ENCODE measurements around the gene EPSTI1. TPM values are rescaled to one million over a fixed set of nuclear protein-coding genes. Genes with fewer than 3 reads are reported as not detected.

Gene EPSTI1
- total and polyA plus RNA-seq, 9 donors = 1.5 to 20.8 (median 5.4) TPM

DNA sequence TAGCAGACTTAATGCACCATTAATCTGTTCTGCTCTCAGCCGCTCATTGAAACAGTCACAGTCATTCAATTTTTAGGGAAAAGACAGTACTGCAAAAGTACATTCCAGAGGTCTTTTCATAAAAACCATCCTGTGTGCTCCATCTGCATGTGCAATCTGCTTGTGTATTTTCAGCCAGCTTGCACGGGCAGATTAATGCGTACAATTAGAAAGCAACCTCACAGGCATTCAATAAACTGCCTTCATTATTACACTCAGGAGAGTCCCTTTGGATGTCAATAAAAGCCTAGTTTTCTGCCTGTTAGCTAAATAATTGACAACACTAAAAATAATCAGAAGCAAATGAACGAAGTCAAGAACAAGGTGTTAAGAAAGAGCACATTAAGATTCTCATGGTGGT lies 41.9 kb downstream of the EPSTI1 start:
- WGBS, 3 donors = 58 to 74% (median 69%) methylated on average over 4 of the region's 4 CpGs
- no peak overlapping the region for H3K27ac ChIP-seq
- H3K4me1 ChIP-seq (ENCODE audit: insufficient read depth) = no peaks in the 10 kb centered on the region
- TF ChIP-seq POLR2A (IDR thresholded peaks at IDR 0.05) (no peak), EP300 (IDR thresholded peaks at IDR 0.05) (no peak)
- TF ChIP-seq, protein P1, sequence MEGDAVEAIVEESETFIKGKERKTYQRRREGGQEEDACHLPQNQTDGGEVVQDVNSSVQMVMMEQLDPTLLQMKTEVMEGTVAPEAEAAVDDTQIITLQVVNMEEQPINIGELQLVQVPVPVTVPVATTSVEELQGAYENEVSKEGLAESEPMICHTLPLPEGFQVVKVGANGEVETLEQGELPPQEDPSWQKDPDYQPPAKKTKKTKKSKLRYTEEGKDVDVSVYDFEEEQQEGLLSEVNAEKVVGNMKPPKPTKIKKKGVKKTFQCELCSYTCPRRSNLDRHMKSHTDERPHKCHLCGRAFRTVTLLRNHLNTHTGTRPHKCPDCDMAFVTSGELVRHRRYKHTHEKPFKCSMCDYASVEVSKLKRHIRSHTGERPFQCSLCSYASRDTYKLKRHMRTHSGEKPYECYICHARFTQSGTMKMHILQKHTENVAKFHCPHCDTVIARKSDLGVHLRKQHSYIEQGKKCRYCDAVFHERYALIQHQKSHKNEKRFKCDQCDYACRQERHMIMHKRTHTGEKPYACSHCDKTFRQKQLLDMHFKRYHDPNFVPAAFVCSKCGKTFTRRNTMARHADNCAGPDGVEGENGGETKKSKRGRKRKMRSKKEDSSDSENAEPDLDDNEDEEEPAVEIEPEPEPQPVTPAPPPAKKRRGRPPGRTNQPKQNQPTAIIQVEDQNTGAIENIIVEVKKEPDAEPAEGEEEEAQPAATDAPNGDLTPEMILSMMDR (IDR thresholded peaks at IDR 0.05) = no peak
- H3K36me3 ChIP-seq = no peaks in the 10 kb centered on the region
- H3K9me3 ChIP-seq = no peaks in the 10 kb centered on the region
- H3K27me3 ChIP-seq = no peaks in the 10 kb centered on the region
- H3K4me3 ChIP-seq = no peak overlapping the region
- no peak for DNase-seq
- intact Hi-C loops (cut with DNase I) = no loop called here

DNA sequence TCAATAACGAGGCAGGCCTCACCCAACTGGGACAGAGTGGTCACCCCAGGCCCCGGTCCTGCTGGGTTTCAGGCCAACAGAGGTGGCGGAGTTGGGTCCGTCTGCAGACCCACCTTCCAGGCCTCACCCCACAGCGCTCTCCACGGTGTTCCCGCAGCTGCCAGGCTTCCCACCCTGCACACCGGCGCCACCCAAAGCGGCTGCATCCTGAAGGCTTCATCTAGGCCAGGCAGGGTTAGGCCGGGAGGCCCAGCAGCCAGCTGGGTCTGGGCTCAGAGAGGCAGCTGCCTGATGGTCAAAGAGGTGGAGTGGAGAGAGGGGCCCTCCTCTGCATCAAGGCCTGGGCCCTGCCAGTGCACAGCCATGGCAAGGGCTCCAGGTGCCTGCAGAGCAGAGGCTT lies 44.1 kb downstream of the EPSTI1 start:
- WGBS, 3 donors = 92 to 97% (median 95%) methylated on average over 11 of the region's 11 CpGs
- no peak for DNase-seq
- H3K27ac ChIP-seq = no peak overlapping the region
- no peaks in the 10 kb centered on the region for H3K4me1 ChIP-seq (ENCODE audit: insufficient read depth)
- H3K36me3 ChIP-seq = no peaks in the 10 kb centered on the region
- H3K4me3 ChIP-seq = no peak overlapping the region
- TF ChIP-seq, protein P1 (IDR thresholded peaks at IDR 0.05) = no peak
- TF ChIP-seq EP300 (IDR thresholded peaks at IDR 0.05) = no peak
- TF ChIP-seq POLR2A (IDR thresholded peaks at IDR 0.05) = no peak
- no peaks in the 10 kb centered on the region for H3K27me3 ChIP-seq
- intact Hi-C loops (cut with DNase I) = no loop called here
- H3K9me3 ChIP-seq = no peaks in the 10 kb centered on the region

DNA sequence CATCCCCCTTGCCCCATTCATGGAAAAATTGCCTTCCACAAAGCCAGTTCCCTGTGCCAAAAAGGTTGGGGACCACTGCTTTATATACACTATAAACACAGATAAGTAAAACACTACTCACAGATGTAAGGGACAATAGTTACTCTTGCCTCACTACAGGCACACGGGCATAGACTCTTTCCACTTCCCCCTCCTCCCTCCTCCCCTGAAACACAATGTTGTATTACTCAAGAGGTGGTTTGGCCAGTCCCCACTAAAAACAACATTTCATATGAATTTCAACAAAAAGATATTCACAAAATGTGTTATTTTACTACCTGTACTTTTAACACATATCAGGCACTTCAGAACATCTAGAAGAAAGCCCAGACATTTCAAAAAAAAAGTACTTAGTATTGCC lies 45.1 kb downstream of the EPSTI1 start:
- no peak for TF ChIP-seq EP300 (IDR thresholded peaks at IDR 0.05)
- TF ChIP-seq, protein P1 (IDR thresholded peaks at IDR 0.05) = no peak
- no peak for TF ChIP-seq POLR2A (IDR thresholded peaks at IDR 0.05)
- no peaks in the 10 kb centered on the region for H3K36me3 ChIP-seq
- H3K4me3 ChIP-seq = no peak overlapping the region
- H3K9me3 ChIP-seq = no peaks in the 10 kb centered on the region
- DNase-seq = no peak
- no peak overlapping the region for H3K27ac ChIP-seq
- intact Hi-C loops (cut with DNase I) = no loop called here
- no peaks in the 10 kb centered on the region for H3K27me3 ChIP-seq
- no peaks in the 10 kb centered on the region for H3K4me1 ChIP-seq (ENCODE audit: insufficient read depth)
- WGBS, 3 donors = 0 to 68% (median 45%) methylated on average over 1 of the region's 1 CpG

DNA sequence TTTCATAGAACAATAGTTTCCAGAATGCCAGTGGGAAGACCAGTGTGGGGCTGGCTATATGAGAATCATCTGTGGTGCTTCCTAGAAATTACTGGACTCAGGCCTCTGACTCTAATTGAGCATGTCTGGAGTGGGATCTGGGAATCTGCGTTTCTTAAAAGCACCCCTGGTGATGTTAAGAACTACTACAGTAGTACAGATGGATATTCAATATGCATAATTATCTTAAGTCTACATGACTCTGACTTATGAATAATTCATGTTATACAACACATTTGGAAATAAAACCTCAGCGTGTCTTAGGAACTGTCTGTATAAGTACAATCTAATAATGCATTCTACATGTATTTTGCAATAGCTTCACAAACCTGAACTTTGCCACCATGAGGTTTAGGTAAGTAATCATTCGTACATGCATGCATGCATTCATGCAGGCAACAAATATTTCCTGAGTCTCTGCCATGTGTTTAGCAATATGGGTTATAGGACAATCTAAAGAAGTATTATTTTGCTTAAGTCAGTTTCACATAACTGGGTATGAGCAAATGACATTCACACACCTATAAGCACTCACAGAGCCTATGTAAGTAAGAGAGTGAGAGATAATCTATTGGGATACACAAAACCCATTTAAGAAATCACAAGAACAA lies 62.0 kb downstream of the EPSTI1 start:
- intact Hi-C loops (cut with DNase I) = no loop called here
- Histone ChIP-seq H3K27ac (no peak overlapping the region), H3K4me3 (no peak overlapping the region), H3K36me3 (no peaks in the 10 kb centered on the region), H3K4me1 (ENCODE audit: insufficient read depth) (no peaks in the 10 kb centered on the region), H3K27me3 (no peaks in the 10 kb centered on the region), H3K9me3 (no peaks in the 10 kb centered on the region)
- no peak for DNase-seq
- WGBS, 3 donors = 88 to 100% (median 90%) methylated on average over 3 of the region's 3 CpGs
- TF ChIP-seq, protein P1 (IDR thresholded peaks at IDR 0.05) = no peak
- no peak for TF ChIP-seq EP300 (IDR thresholded peaks at IDR 0.05)
- no peak for TF ChIP-seq POLR2A (IDR thresholded peaks at IDR 0.05)
